Astrocyte (in vitro differentiated cells and primary cell): Measurements from ENCODE around the gene EHD1. TPM values are rescaled to one million over a fixed set of nuclear protein-coding genes. Genes with fewer than 3 reads are reported as not detected.

Experiments
- DNase-seq: peaks from one replicate; pipeline ENCODE4 v3.0.0-alpha.2; 2010; ENCODE audit warnings: low read depth
- FAIRE-seq: peaks from 2 replicates; lab custom pipeline; 2011; peaks lifted over from hg19 to GRCh38; lab: Jason Lieb, UNC
- H2AFZ ChIP-seq: 2 replicates; pipeline ENCODE4 v1.6.0; 2012; ENCODE audit warnings: low read depth, low read length, inconsistent platforms
- H3K27ac ChIP-seq: 2 replicates; pipeline ENCODE4 v1.5.1; 2011; ENCODE audit warnings: low read depth, low read length, inconsistent platforms
- H3K27me3 ChIP-seq: 2 replicates; pipeline ENCODE4 v1.6.0; 2011; ENCODE audit warnings: low read length, inconsistent platforms; ENCODE audit not compliant: insufficient read depth
- H3K36me3 ChIP-seq: 2 replicates; pipeline ENCODE4 v1.5.1; 2011; ENCODE audit warnings: low read length, inconsistent platforms; ENCODE audit not compliant: insufficient read depth
- H3K4me1 ChIP-seq: 2 replicates; pipeline ENCODE4 v1.5.1; 2011; ENCODE audit warnings: low read length, inconsistent platforms; ENCODE audit not compliant: insufficient read depth
- H3K4me2 ChIP-seq: 2 replicates; pipeline ENCODE4 v1.6.0; 2012; ENCODE audit warnings: low read length, inconsistent platforms
- H3K4me3 ChIP-seq: 2 replicates; pipeline ENCODE4 v1.5.1; 2011; ENCODE audit warnings: low read depth, mild to moderate bottlenecking, low read length, inconsistent platforms; ENCODE audit not compliant: insufficient read depth
- H3K79me2 ChIP-seq: 2 replicates; pipeline ENCODE4 v1.6.0; 2012; ENCODE audit warnings: mild to moderate bottlenecking, low read length, inconsistent platforms; ENCODE audit not compliant: insufficient read depth
- H3K9ac ChIP-seq: 2 replicates; pipeline ENCODE4 v1.6.0; 2012; ENCODE audit warnings: mild to moderate bottlenecking, low read length, inconsistent platforms
- H3K9me3 ChIP-seq: 2 replicates; pipeline ENCODE4 v1.5.1; 2012; ENCODE audit warnings: low read depth, mild to moderate bottlenecking, low read length, inconsistent platforms; ENCODE audit not compliant: insufficient read depth
- H4K20me1 ChIP-seq: 2 replicates; pipeline ENCODE4 v1.6.0; 2012; ENCODE audit warnings: low read length, inconsistent platforms; ENCODE audit not compliant: insufficient read depth
- H3K27ac Mint-ChIP-seq: one replicate; pipeline ENCODE4 v1.8.0; 2021; ENCODE audit warnings: mild to moderate bottlenecking, mixed read lengths; ENCODE audit not compliant: unreplicated experiment
- H3K27me3 Mint-ChIP-seq: one replicate; pipeline ENCODE4 v1.8.0; 2021; ENCODE audit warnings: low read depth, mixed read lengths; ENCODE audit not compliant: unreplicated experiment
- H3K36me3 Mint-ChIP-seq: one replicate; pipeline ENCODE4 v1.8.0; 2021; ENCODE audit warnings: low read depth, mixed read lengths; ENCODE audit not compliant: unreplicated experiment
- H3K4me1 Mint-ChIP-seq: one replicate; pipeline ENCODE4 v1.8.0; 2021; ENCODE audit warnings: low read depth, mixed read lengths; ENCODE audit not compliant: unreplicated experiment
- H3K4me3 Mint-ChIP-seq: one replicate; pipeline ENCODE4 v1.8.0; 2021; ENCODE audit warnings: mild to moderate bottlenecking, moderate library complexity, mixed read lengths; ENCODE audit not compliant: unreplicated experiment
- H3K9me3 Mint-ChIP-seq: one replicate; pipeline ENCODE4 v1.8.0; 2021; ENCODE audit warnings: mild to moderate bottlenecking, mixed read lengths; ENCODE audit not compliant: unreplicated experiment
- EZH2 ChIP-seq: IDR thresholded peaks from 2 replicates; pipeline ENCODE4 v1.6.1; 2012; ENCODE audit warnings: mild to moderate bottlenecking, low read length, inconsistent platforms; ENCODE audit not compliant: insufficient read depth
- total RNA-seq: library from RNA; stranded (reverse); gene quantifications from 2 replicates; pipeline ENCODE4 v1.2.1, GENCODE V29; 2021
- TF ChIP-seq, protein P1 (sequence below): IDR thresholded peaks from 2 replicates; pipeline ENCODE4 v1.5.1; 2011; ENCODE audit warnings: low read depth, mild to moderate bottlenecking, inconsistent platforms, low read length, moderate library complexity; ENCODE audit not compliant: insufficient read depth

EHD1 gene
- total RNA-seq, 1 donor from 2014 or later: 201 TPM

- H3K4me1 Mint-ChIP-seq: peaks cover 10% of the 10 kb centered on the region
- H3K4me2 ChIP-seq: peak within 1 kb of the TSS; percentile 96
- H3K9me3 Mint-ChIP-seq: no peaks in the 10 kb centered on the region
- H3K79me2 ChIP-seq: peaks cover 21% of the 10 kb centered on the region
- H3K27ac ChIP-seq: peak within 1 kb of the TSS; percentile 81
- H3K27ac Mint-ChIP-seq: peak within 1 kb of the TSS; percentile 94
- FAIRE-seq (peak; percentile 88), DNase-seq (peak; percentile 99)
- peaks cover 18% of the 10 kb centered on the region for H3K4me1 ChIP-seq
- H3K4me3 Mint-ChIP-seq: peak within 1 kb of the TSS; percentile 94
- H3K27me3 Mint-ChIP-seq: no peaks in the 10 kb centered on the region
- H3K36me3 Mint-ChIP-seq: peaks cover 4% of the 10 kb centered on the region
- peak within 1 kb of the TSS; percentile 77 for H3K4me3 ChIP-seq
- H3K9ac ChIP-seq: peak within 1 kb of the TSS; percentile 95
- TF ChIP-seq, protein P1, sequence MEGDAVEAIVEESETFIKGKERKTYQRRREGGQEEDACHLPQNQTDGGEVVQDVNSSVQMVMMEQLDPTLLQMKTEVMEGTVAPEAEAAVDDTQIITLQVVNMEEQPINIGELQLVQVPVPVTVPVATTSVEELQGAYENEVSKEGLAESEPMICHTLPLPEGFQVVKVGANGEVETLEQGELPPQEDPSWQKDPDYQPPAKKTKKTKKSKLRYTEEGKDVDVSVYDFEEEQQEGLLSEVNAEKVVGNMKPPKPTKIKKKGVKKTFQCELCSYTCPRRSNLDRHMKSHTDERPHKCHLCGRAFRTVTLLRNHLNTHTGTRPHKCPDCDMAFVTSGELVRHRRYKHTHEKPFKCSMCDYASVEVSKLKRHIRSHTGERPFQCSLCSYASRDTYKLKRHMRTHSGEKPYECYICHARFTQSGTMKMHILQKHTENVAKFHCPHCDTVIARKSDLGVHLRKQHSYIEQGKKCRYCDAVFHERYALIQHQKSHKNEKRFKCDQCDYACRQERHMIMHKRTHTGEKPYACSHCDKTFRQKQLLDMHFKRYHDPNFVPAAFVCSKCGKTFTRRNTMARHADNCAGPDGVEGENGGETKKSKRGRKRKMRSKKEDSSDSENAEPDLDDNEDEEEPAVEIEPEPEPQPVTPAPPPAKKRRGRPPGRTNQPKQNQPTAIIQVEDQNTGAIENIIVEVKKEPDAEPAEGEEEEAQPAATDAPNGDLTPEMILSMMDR: no peak
- TF ChIP-seq EZH2: no peak
- H2AFZ ChIP-seq: peak within 1 kb of the TSS; percentile 78
- H3K9me3 ChIP-seq: no peaks in the 10 kb centered on the region
- H3K27me3 ChIP-seq: no peaks in the 10 kb centered on the region
- no peaks in the 10 kb centered on the region for H3K36me3 ChIP-seq
- no peaks in the 10 kb centered on the region for H4K20me1 ChIP-seq
Observed at GRCh38 chr11:64916775-64917662, 38.6 kb upstream of the EHD1 start, which contains the start of gene ATG2A. TSS of gene ATG2A (minus strand) at chr11:64917209. CDS start at chr11:64917135, 74 bp downstream.

GRCh38 chr11:64916040-64916774 is 37.8 kb upstream of the EHD1 start:
- no peaks in the 10 kb centered on the region for H3K27me3 ChIP-seq
- no peak for FAIRE-seq

More at GRCh38 chr11:64916040-64916774, 37.8 kb upstream of the EHD1 start:
- Histone ChIP-seq H3K27ac (peak overlapping the region; percentile 81), H2AFZ (peak overlapping the region; percentile 78), H3K79me2 (peaks cover 21% of the 10 kb centered on the region), H3K9ac (peak overlapping the region; percentile 95), H3K9me3 (no peaks in the 10 kb centered on the region), H4K20me1 (no peaks in the 10 kb centered on the region), H3K4me3 (peak overlapping the region; percentile 77), H3K4me1 (peaks cover 18% of the 10 kb centered on the region), H3K36me3 (peaks cover 2% of the 10 kb centered on the region), H3K4me2 (peak overlapping the region; percentile 96)
- DNase-seq: peak; percentile 3
- TF ChIP-seq, protein P1: no peak
- no peak for TF ChIP-seq EZH2
- Mint-ChIP-seq H3K27ac (peak overlapping the region; percentile 81), H3K4me3 (peak overlapping the region; percentile 94), H3K4me1 (peaks cover 10% of the 10 kb centered on the region), H3K9me3 (no peaks in the 10 kb centered on the region), H3K36me3 (peaks cover 8% of the 10 kb centered on the region), H3K27me3 (no peaks in the 10 kb centered on the region)
